Keratinocyte (primary cell): ENCODE results near the gene ZNF516. TPM values are rescaled to one million over a fixed set of nuclear protein-coding genes. Genes with fewer than 3 reads are reported as not detected.

Experiments
- DNase-seq: peaks from one replicate; pipeline ENCODE4 v3.0.0-alpha.2; 2011; ENCODE audit warnings: low read depth, missing footprints, low spot score
- FAIRE-seq: peaks from 2 replicates; lab custom pipeline; 2011; peaks lifted over from hg19 to GRCh38; lab: Jason Lieb, UNC
- H2AFZ ChIP-seq: 2 replicates; pipeline ENCODE4 v1.6.0; 2012; ENCODE audit warnings: low read length, control low read depth, inconsistent platforms; ENCODE audit not compliant: control insufficient read depth
- H3K27ac ChIP-seq: 2 replicates; pipeline ENCODE4 v1.5.1; 2011; ENCODE audit warnings: low read length; ENCODE audit not compliant: control insufficient read depth, insufficient read depth
- H3K27me3 ChIP-seq: 3 replicates; pipeline ENCODE4 v1.6.0; 2011; ENCODE audit warnings: low read length; ENCODE audit not compliant: control insufficient read depth, insufficient read depth; ENCODE audit errors: extremely low read depth
- H3K36me3 ChIP-seq, 2 experiments: 2 replicates in 1 of 2; 3 replicates in 1 of 2; pipeline ENCODE4 v1.5.1; 2011; ENCODE audit warnings: low read length in 2 of 2, mild to moderate bottlenecking in 1 of 2; ENCODE audit not compliant: control insufficient read depth in 2 of 2, insufficient read depth in 2 of 2; ENCODE audit errors: extremely low read depth in 1 of 2
- H3K4me1 ChIP-seq: 3 replicates; pipeline ENCODE4 v1.5.1; 2011; ENCODE audit warnings: low read length; ENCODE audit not compliant: control insufficient read depth, insufficient read depth; ENCODE audit errors: extremely low read depth
- H3K4me2 ChIP-seq: 3 replicates; pipeline ENCODE4 v1.6.0; 2011; ENCODE audit warnings: low read depth, low read length; ENCODE audit not compliant: control insufficient read depth, insufficient read depth; ENCODE audit errors: extremely low read depth
- H3K4me3 ChIP-seq, 3 experiments: fragments of 200-600 bp in 1 of 3; sonication (generic) in 1 of 3; 2 replicates in 2 of 3; 3 replicates in 1 of 3; pipeline ENCODE4 v1.5.1; 2011 to 2016; ENCODE audit warnings: low read length in 3 of 3, mild to moderate bottlenecking in 3 of 3, control low read depth in 2 of 3, inconsistent platforms in 1 of 3, low read depth in 1 of 3, mixed read lengths in 1 of 3, mixed run types in 1 of 3, moderate library complexity in 1 of 3; ENCODE audit not compliant: control insufficient read depth in 2 of 3, insufficient read depth in 2 of 3; ENCODE audit errors: extremely low read depth in 1 of 3
- H3K79me2 ChIP-seq: 2 replicates; pipeline ENCODE4 v1.6.0; 2012; ENCODE audit warnings: low read length; ENCODE audit not compliant: control insufficient read depth, insufficient read depth
- H3K9ac ChIP-seq: 3 replicates; pipeline ENCODE4 v1.6.0; 2011; ENCODE audit warnings: low read length; ENCODE audit not compliant: control insufficient read depth, insufficient read depth; ENCODE audit errors: extremely low read depth
- H3K9me1 ChIP-seq: 3 replicates; pipeline ENCODE4 v1.6.0; 2011; ENCODE audit warnings: low read length; ENCODE audit not compliant: control insufficient read depth, insufficient read depth; ENCODE audit errors: extremely low read depth
- H3K9me3 ChIP-seq: 2 replicates; pipeline ENCODE4 v1.5.1; 2012; ENCODE audit warnings: low read depth, low read length; ENCODE audit not compliant: control insufficient read depth
- H4K20me1 ChIP-seq: 3 replicates; pipeline ENCODE4 v1.6.0; 2011; ENCODE audit warnings: low read length; ENCODE audit not compliant: control insufficient read depth, insufficient read depth; ENCODE audit errors: extremely low read depth
- CTCF ChIP-seq, 3 experiments: IDR thresholded peaks in 1 of 3; conservative IDR thresholded peaks in 1 of 3; optimal IDR thresholded peaks in 1 of 3; 2 replicates in 2 of 3; 3 replicates in 1 of 3; pipeline versions ENCODE3 to v1.5.1; 2011; ENCODE audit warnings: low read length in 3 of 3, mild to moderate bottlenecking in 3 of 3, moderate library complexity in 2 of 3, control low read depth in 1 of 3, inconsistent platforms in 1 of 3; ENCODE audit not compliant: insufficient read depth in 2 of 3; ENCODE audit errors: extremely low read depth in 1 of 3
- EZH2 ChIP-seq: IDR thresholded peaks from one replicate; pipeline ENCODE4 v1.6.1; 2012; ENCODE audit warnings: inconsistent platforms, mild to moderate bottlenecking, low read length, moderate library complexity
- dilution Hi-C: fragments of 300-500 bp; cut with MboI; formaldehyde crosslinking; loops from one replicate; pipeline ENCODE4 v1.7.0; 2020; ENCODE audit warnings: low sequenced_read_pairs; ENCODE audit not compliant: extremely low pct_ligation_motif_present
- polyA plus RNA-seq, 5 experiments: library from polyadenylated mRNA; depleted of rRNA in 3 of 5; stranded (reverse) in 3 of 5; stranded (forward) in 1 of 5; unstranded in 1 of 5; fragments of >200 nt; gene quantifications; 1 replicate in 1 of 5; 2 replicates in 3 of 5; 3 replicates in 1 of 5; pipeline versions ENCODE4 v1.2.1 to v1.2.3, GENCODE V29; 2011 to 2012; ENCODE audit warnings: missing spikeins in 2 of 5, low read depth in 1 of 5, low replicate concordance in 1 of 5

ZNF516 gene
- polyA plus RNA-seq, 1 donor (not counting 4 experiments of a cell fraction or from before 2014, with no cell fraction given): 9.3 TPM

DNA sequence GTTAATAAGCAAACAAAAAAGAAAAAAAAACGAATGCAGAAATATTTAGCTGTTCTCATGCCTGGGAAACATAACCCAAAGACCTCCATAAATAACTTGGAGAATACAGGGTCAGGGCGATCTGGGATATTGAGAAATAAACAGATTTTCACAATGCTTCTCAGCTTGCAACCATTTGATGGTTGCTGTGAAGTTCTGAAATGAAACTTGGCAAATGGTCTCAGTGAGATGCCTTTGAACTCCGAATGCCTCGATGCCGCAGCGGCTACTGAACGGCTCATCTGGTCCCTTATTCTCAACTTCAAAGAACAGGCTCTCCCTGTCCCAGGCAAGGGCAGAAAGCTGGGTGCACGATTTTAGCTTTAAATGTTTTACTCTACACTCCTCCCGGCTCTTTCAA lies 78.1 kb downstream of the ZNF516 start:
- H3K27ac ChIP-seq: no peak overlapping the region
- H2AFZ ChIP-seq: no peak overlapping the region
- H4K20me1 ChIP-seq: peaks cover 5% of the 10 kb centered on the region
- dilution Hi-C loops: no loop called here
- no peaks in the 10 kb centered on the region for H3K9me3 ChIP-seq
- no peak for FAIRE-seq
- no peak overlapping the region for H3K4me2 ChIP-seq
- H3K4me3 ChIP-seq: no peak overlapping the region
- no peak overlapping the region for H3K9ac ChIP-seq
- peaks cover 46% of the 10 kb centered on the region for H3K79me2 ChIP-seq
- TF ChIP-seq CTCF (optimal IDR thresholded peaks at IDR 0.05 in 1 of 3, IDR thresholded peaks at IDR 0.05 in 1 of 3, conservative IDR thresholded peaks at IDR 0.05 in 1 of 3; ENCODE audit: extremely low read depth in 1 of 3, insufficient read depth in 2 of 3, low read length in 3 of 3): no peak
- TF ChIP-seq EZH2: no peak
- H3K4me1 ChIP-seq: no peaks in the 10 kb centered on the region
- peaks cover 0 to 9% of the 10 kb centered on the region in 2 experiments for H3K36me3 ChIP-seq
- no peaks in the 10 kb centered on the region for H3K9me1 ChIP-seq
- no peak for DNase-seq
- H3K27me3 ChIP-seq: no peaks in the 10 kb centered on the region

- dilution Hi-C loops: no loop called here
- no peak for FAIRE-seq
- H3K27me3 ChIP-seq: no peaks in the 10 kb centered on the region
- no peaks in the 10 kb centered on the region for H3K9me1 ChIP-seq
- TF ChIP-seq CTCF (optimal IDR thresholded peaks at IDR 0.05 in 1 of 3, IDR thresholded peaks at IDR 0.05 in 1 of 3, conservative IDR thresholded peaks at IDR 0.05 in 1 of 3; ENCODE audit: extremely low read depth in 1 of 3, insufficient read depth in 2 of 3, low read length in 3 of 3): no peak
- no peak for TF ChIP-seq EZH2
- H3K4me3 ChIP-seq: no peak overlapping the region
- H3K4me1 ChIP-seq: no peaks in the 10 kb centered on the region
- H3K27ac ChIP-seq: no peak overlapping the region
- H4K20me1 ChIP-seq: peaks cover 8% of the 10 kb centered on the region
- H2AFZ ChIP-seq: no peak overlapping the region
- H3K4me2 ChIP-seq: no peak overlapping the region
- DNase-seq: no peak
- H3K9ac ChIP-seq: no peak overlapping the region
- H3K79me2 ChIP-seq: peaks cover 48% of the 10 kb centered on the region
- peaks cover 0 to 7% of the 10 kb centered on the region in 2 experiments for H3K36me3 ChIP-seq
- no peaks in the 10 kb centered on the region for H3K9me3 ChIP-seq
Observed at GRCh38 chr18:76414936-76415621, 80.0 kb downstream of the ZNF516 start.
